Measurements from ENCODE around the gene STAT5B. TPM values are rescaled to one million over a fixed set of nuclear protein-coding genes. Genes with fewer than 3 reads are reported as not detected.

STAT5B gene
- polyA plus RNA-seq, 3 donors: 28.5 to 103 (median 47.9) TPM

- TF ChIP-seq CTCF (IDR thresholded peaks at IDR 0.05): no peak
- peak within 1 kb of the TSS; percentile 45 to 86 for H3K27ac ChIP-seq (ENCODE audit: low read depth in 1 of 2, low read length in 2 of 2)
- intact Hi-C loops (cut with micrococcal nuclease): no loop called here
- H3K36me3 ChIP-seq (replicated peaks in 1 of 2; ENCODE audit: control insufficient read depth in 1 of 2, insufficient read depth in 2 of 2, low read length in 2 of 2): peaks cover 13 to 18% of the 10 kb centered on the region in 2 donors
- peaks cover 6% of the 10 kb centered on the region for H3K79me2 ChIP-seq (ENCODE audit: insufficient read depth, low read length)
- H3K4me1 Mint-ChIP-seq: peaks cover 38% of the 10 kb centered on the region
- H3K27me3 Mint-ChIP-seq (ENCODE audit: low read depth in 3 of 3): no peaks in the 10 kb centered on the region
- H3K27ac Mint-ChIP-seq: peak within 1 kb of the TSS; percentile 88 to 98 (median 91)
- H3K4me2 ChIP-seq (replicated peaks; ENCODE audit: extremely low read depth, low read length, poor library complexity, severe bottlenecking): peak within 1 kb of the TSS; percentile 86
- peak within 1 kb of the TSS; percentile 96 for H2AFZ ChIP-seq (ENCODE audit: insufficient read depth, low read depth, low read length, poor library complexity, severe bottlenecking)
- peaks cover 44 to 49% of the 10 kb centered on the region in 2 donors for H3K4me1 ChIP-seq (ENCODE audit: control insufficient read depth in 1 of 2, insufficient read depth in 2 of 2, low read length in 2 of 2)
- no peaks in the 10 kb centered on the region for H4K20me1 ChIP-seq (ENCODE audit: insufficient read depth, low read length)
- DNase-seq: peak; percentile 58 to 69 (median 64)
- peak within 1 kb of the TSS; percentile 95 to 100 for H3K4me3 Mint-ChIP-seq
- peak within 1 kb of the TSS; percentile 88 to 93 (median 89) for H3K4me3 ChIP-seq (replicated peaks in 1 of 3; ENCODE audit: low read depth in 2 of 3, low read length in 3 of 3)
- peaks cover 16 to 24% of the 10 kb centered on the region in 2 donors for H3K36me3 Mint-ChIP-seq
- no peaks in the 10 kb centered on the region for H3K27me3 ChIP-seq (ENCODE audit: control insufficient read depth in 2 of 2, insufficient read depth in 2 of 2, low read length in 2 of 2)
- peak within 1 kb of the TSS; percentile 67 for H3K9ac ChIP-seq (ENCODE audit: insufficient read depth, low read length, poor library complexity, severe bottlenecking)
- H3K9me3 Mint-ChIP-seq: peaks cover 0 to 2% (median 0%) of the 10 kb centered on the region in 7 donors
- no peaks in the 10 kb centered on the region for H3K9me3 ChIP-seq (replicated peaks in 1 of 2; ENCODE audit: control insufficient read depth in 1 of 2, insufficient read depth in 1 of 2, low read length in 2 of 2)
- 3% methylated on average over 12 of the region's 24 CpGs for WGBS (ENCODE audit: insufficient coverage)
These were observed 82.0 kb downstream of the STAT5B start, which contains the start of gene GHDC for GRCh38 chr17:42193969-42194899. Gene GHDC (minus strand): TSS chr17:42194494. CDS start chr17:42193581, 913 bp downstream.

GRCh38 chr17:42193216-42193968 lies 82.8 kb downstream of the STAT5B start:
- H3K27me3 ChIP-seq (ENCODE audit: control insufficient read depth in 2 of 2, insufficient read depth in 2 of 2, low read length in 2 of 2): no peaks in the 10 kb centered on the region
- peak overlapping the region; percentile 67 for H3K9ac ChIP-seq (ENCODE audit: insufficient read depth, low read length, poor library complexity, severe bottlenecking)
- H3K4me3 ChIP-seq (replicated peaks in 1 of 3; ENCODE audit: low read depth in 2 of 3, low read length in 3 of 3): peak overlapping the region; percentile 88 to 93 (median 89)
- H3K36me3 Mint-ChIP-seq: peaks cover 16 to 24% of the 10 kb centered on the region in 2 donors
- H3K9me3 ChIP-seq (replicated peaks in 1 of 2; ENCODE audit: control insufficient read depth in 1 of 2, insufficient read depth in 1 of 2, low read length in 2 of 2): no peaks in the 10 kb centered on the region
- DNase-seq: no peak
- peak overlapping the region; percentile 17 to 86 for H3K27ac ChIP-seq (ENCODE audit: low read depth in 1 of 2, low read length in 2 of 2)
- H3K27me3 Mint-ChIP-seq (ENCODE audit: low read depth in 3 of 3): no peaks in the 10 kb centered on the region
- no peak for TF ChIP-seq CTCF (IDR thresholded peaks at IDR 0.05)
- H3K27ac Mint-ChIP-seq: peak overlapping the region in 6 of 7 donors; percentile 88 to 98 (median 92)
- peaks cover 13 to 18% of the 10 kb centered on the region in 2 donors for H3K36me3 ChIP-seq (replicated peaks in 1 of 2; ENCODE audit: control insufficient read depth in 1 of 2, insufficient read depth in 2 of 2, low read length in 2 of 2)
- peak overlapping the region; percentile 86 for H3K4me2 ChIP-seq (replicated peaks; ENCODE audit: extremely low read depth, low read length, poor library complexity, severe bottlenecking)
- peaks cover 6% of the 10 kb centered on the region for H3K79me2 ChIP-seq (ENCODE audit: insufficient read depth, low read length)
- peaks cover 0 to 2% (median 0%) of the 10 kb centered on the region in 7 donors for H3K9me3 Mint-ChIP-seq
- intact Hi-C loops (cut with micrococcal nuclease): no loop called here
- H4K20me1 ChIP-seq (ENCODE audit: insufficient read depth, low read length): no peaks in the 10 kb centered on the region
- peak overlapping the region; percentile 95 to 100 for H3K4me3 Mint-ChIP-seq
- H3K4me1 Mint-ChIP-seq: peaks cover 39% of the 10 kb centered on the region
- H2AFZ ChIP-seq (ENCODE audit: insufficient read depth, low read depth, low read length, poor library complexity, severe bottlenecking): peak overlapping the region; percentile 96
- WGBS (ENCODE audit: insufficient coverage): 84% methylated on average over 8 of the region's 12 CpGs
- H3K4me1 ChIP-seq (ENCODE audit: control insufficient read depth in 1 of 2, insufficient read depth in 2 of 2, low read length in 2 of 2): peaks cover 44 to 49% of the 10 kb centered on the region in 2 donors
